Smooth muscle cell (in vitro differentiated cells): Measurements from ENCODE around the gene NDUFV3. TPM values are rescaled to one million over a fixed set of nuclear protein-coding genes. Genes with fewer than 3 reads are reported as not detected.
"Not testable (repeated sequence)": the region's sequence is repeated elsewhere in the genome, so short reads cannot be mapped to it uniquely, and the experiment has no call there.

ENCODE experiments used
- DNase-seq: peaks from one replicate; lab custom pipeline; 2025; ENCODE audit not compliant: unreplicated experiment; lab: John Stamatoyannopoulos, UW
- H2AFZ ChIP-seq: fragments of 200-600 bp; sonication (generic); 2 replicates; pipeline ENCODE4 v1.6.0; 2016; ENCODE audit warnings: antibody characterized with exemption, low read depth, mild to moderate bottlenecking
- H3F3A ChIP-seq: fragments of 200-600 bp; sonication (generic); 2 replicates; pipeline ENCODE4 v1.6.0; 2017; ENCODE audit warnings: antibody characterized with exemption, low read depth
- H3K27ac ChIP-seq: fragments of 200-600 bp; sonication (generic); 2 replicates; pipeline ENCODE4 v1.5.1; 2016; ENCODE audit warnings: low read depth, mild to moderate bottlenecking
- H3K27me3 ChIP-seq: fragments of 200-600 bp; sonication (generic); 2 replicates; pipeline ENCODE4 v1.6.1; 2016; ENCODE audit warnings: low read depth, mild to moderate bottlenecking
- H3K36me3 ChIP-seq: fragments of 200-600 bp; sonication (generic); 2 replicates; pipeline ENCODE4 v1.5.1; 2016; ENCODE audit warnings: low read depth
- H3K4me1 ChIP-seq: fragments of 200-600 bp; sonication (generic); 2 replicates; pipeline ENCODE4 v1.5.1; 2016; ENCODE audit warnings: low read depth
- H3K4me2 ChIP-seq: fragments of 200-600 bp; sonication (generic); 2 replicates; pipeline ENCODE4 v1.6.0; 2016; ENCODE audit warnings: mild to moderate bottlenecking
- H3K4me3 ChIP-seq: fragments of 200-600 bp; sonication (generic); 2 replicates; pipeline ENCODE4 v1.5.1; 2016; ENCODE audit warnings: mild to moderate bottlenecking
- H3K79me2 ChIP-seq: fragments of 200-600 bp; sonication (generic); 2 replicates; pipeline ENCODE4 v1.6.0; 2016; ENCODE audit warnings: low read depth, mild to moderate bottlenecking
- H3K9ac ChIP-seq: fragments of 200-600 bp; sonication (generic); 2 replicates; pipeline ENCODE4 v1.6.0; 2016; ENCODE audit warnings: low read depth
- H3K9me3 ChIP-seq: fragments of 200-600 bp; sonication (generic); replicated peaks from 2 replicates; pipeline ENCODE4 v1.5.1; 2016; ENCODE audit warnings: low read depth
- H4K20me1 ChIP-seq: fragments of 200-600 bp; sonication (generic); 2 replicates; pipeline ENCODE4 v1.6.0; 2016; ENCODE audit warnings: low read depth
- CTCF ChIP-seq: fragments of 200-600 bp; sonication (generic); IDR thresholded peaks from 2 replicates; pipeline ENCODE4 v1.5.1; 2017; ENCODE audit warnings: borderline replicate concordance, mild to moderate bottlenecking, antibody characterized with exemption; ENCODE audit not compliant: insufficient read depth, poor library complexity, severe bottlenecking
- WGBS: methylation state at CpG from one replicate; pipeline ENCODE4 v1.1.7; 2016; ENCODE audit warnings: low lambda C conversion rate; 5-methylcytosine and 5-hydroxymethylcytosine counted together
- polyA plus RNA-seq: library from polyadenylated mRNA; unstranded; fragments of >200 nt; fragmentation: Nextera tagmentation; extraction: Ambion mirVana; gene quantifications from 2 replicates; pipeline ENCODE4 v1.2.1, GENCODE V29; 2016
- total RNA-seq: library from RNA; depleted of rRNA; stranded (reverse); fragments of >200 nt; gene quantifications from 2 replicates; pipeline ENCODE4 v1.2.3, GENCODE V29; 2014

Gene NDUFV3
- total and polyA plus RNA-seq, 2 experiments from 2014 or later, result 23.3 to 28.4 TPM

DNA sequence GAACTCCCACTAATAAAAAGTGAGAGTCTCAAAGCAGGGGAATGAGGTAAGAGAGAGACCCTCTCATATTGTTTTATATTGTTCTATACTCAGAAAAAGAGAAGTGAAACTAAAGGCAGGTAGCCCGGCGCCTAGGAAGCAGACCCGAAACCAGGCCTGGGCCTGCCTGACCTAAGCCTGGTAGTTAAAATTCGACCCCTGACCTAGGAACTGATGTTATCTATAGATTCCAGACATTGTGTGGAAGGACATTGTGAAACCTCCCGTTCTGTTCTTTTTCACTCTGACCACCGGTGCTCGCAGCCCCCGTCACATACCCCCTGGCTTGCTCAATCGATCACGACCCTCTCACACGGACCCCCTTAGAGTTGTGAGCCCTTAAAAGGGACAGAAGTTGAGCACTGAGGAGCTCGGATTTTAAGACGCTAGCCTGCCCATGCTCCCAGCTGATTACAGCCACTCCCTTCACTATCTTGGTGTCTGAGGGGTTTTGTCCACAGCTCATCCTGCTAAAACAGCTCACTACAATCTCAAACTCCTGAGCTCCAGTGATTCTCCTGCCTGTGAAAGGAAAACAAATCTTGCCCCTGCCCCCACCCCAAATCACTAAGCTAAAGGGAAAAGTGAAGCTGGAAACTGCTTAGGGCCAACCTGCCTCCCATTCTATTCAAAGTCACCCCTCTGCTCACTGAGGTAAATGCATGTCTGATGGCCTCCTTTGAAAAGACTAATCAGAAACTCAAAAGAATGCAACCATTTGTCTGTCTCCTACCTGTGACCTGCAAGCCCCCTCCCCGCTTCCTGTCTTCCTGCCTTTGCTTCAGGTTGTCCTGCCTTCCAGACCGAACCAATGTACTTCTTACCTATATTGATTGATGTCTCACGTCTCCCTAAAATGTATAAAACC, 44.2 kb downstream of the NDUFV3 start:
- not testable (repeated sequence) for H3F3A ChIP-seq
- WGBS, result 21% methylated on average over 16 of the region's 16 CpGs
- H2AFZ ChIP-seq, result peak overlapping the region; percentile 69

DNA sequence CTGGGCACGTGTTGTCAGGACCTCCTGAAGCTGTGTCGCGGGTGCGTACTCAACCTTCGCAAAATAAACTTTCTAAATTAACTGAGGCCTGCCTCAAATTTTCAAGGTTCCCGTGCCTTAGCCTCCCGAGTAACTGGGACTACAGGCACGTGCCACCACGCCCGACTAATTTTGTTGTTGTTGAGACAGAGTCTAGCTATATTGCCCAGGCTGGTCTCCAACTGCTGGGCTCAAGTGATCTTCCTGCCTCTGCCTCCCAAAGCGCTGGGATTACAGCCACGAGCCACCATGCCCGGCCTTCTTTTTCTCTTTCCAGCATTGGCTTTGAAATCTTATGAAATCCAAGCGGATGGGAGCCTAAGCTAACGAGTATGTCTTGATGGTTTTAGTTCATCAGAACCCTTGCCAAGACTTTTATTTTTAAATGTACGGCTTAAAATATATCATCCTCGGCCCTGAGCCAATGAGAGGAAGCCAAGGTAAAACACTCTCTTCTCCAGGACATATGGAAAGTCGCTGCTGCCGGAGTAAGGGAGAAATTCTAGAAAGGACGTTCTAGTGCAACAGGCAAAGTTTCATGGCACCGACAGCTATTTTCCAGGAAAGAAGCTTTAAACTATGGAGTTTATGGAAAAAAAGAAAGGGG, 45.0 kb downstream of the NDUFV3 start:
- DNase-seq, result no peak
- Histone ChIP-seq H3K4me2 (no peak overlapping the region), H4K20me1 (no peaks in the 10 kb centered on the region), H3K4me3 (no peak overlapping the region), H3K36me3 (no peaks in the 10 kb centered on the region), H3K27ac (no peak overlapping the region), H3K9me3 (no peaks in the 10 kb centered on the region), H3F3A (peaks cover 6% of the 10 kb centered on the region), H3K79me2 (no peaks in the 10 kb centered on the region), H3K27me3 (no peaks in the 10 kb centered on the region), H3K4me1 (peaks cover 6% of the 10 kb centered on the region), H3K9ac (no peak overlapping the region), H2AFZ (peak overlapping the region; percentile 69)
- 83% methylated on average over 21 of the region's 21 CpGs for WGBS
- TF ChIP-seq CTCF, result no peak

More for the DNA sequence above, 44.2 kb downstream of the NDUFV3 start:
- Histone ChIP-seq H3K4me3 (peak overlapping the region; percentile 17), H3K4me2 (peak overlapping the region; percentile 75), H3K27ac (peak overlapping the region; percentile 44)
- not testable (repeated sequence) for DNase-seq, H4K20me1 ChIP-seq, H3K27me3 ChIP-seq, H3K79me2 ChIP-seq, H3K4me1 ChIP-seq, H3K9ac ChIP-seq, H3K9me3 ChIP-seq, H3K36me3 ChIP-seq

- H3K4me2 ChIP-seq, H4K20me1 ChIP-seq, H3K79me2 ChIP-seq, H3K4me3 ChIP-seq, H3K27ac ChIP-seq, H3K27me3 ChIP-seq, H3K36me3 ChIP-seq, H2AFZ ChIP-seq, H3K9me3 ChIP-seq, H3K4me1 ChIP-seq, DNase-seq, H3F3A ChIP-seq, H3K9ac ChIP-seq: not testable (repeated sequence)
- 93% methylated on average over 6 of the region's 6 CpGs for WGBS
Measured at GRCh38 chr21:42938606-42938995, 45.5 kb downstream of the NDUFV3 start.

DNA sequence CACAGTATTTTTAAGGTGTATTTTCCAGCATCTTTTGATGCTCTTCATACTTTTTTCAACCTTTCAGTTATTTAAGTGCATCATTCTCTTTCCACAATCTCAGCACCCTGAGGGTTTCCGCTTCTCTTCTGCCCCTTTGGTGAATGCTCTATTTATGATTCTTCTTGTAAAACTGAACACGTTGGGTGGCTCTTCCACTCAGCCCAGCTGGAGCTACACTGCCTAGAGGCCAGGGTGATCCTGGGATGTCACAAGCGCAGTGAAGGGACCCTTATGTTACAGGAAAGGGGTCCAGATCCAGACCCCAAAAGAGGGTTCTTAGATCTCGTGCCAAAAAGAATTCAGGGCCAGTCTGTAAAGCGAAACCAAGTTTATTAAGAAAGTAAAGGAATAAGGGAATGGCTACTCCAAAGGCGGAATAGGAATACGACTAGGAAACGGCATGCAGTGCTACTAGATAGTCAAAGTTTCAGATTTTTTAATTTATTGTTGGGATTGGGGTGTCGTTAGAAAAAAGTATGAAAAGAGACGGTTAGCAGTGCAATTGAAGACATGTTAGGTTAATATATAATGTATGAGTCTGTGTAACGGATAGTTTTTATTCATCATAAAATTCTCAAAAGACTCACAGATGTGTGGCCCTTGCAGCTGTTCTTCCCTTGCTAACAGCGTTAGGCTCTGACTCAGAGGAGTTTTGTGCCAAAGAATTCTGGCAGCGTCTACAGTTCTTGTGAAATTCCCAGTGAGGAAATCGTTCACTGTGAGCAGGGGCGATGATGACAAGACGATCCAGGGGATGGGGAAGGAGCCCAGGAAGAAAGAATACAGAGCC, 46.7 kb downstream of the NDUFV3 start:
- no peak for DNase-seq
- 48% methylated on average over 16 of the region's 16 CpGs for WGBS
- Histone ChIP-seq H3K27me3 (no peaks in the 10 kb centered on the region), H3K9ac (no peak overlapping the region), H3F3A (peaks cover 6% of the 10 kb centered on the region), H2AFZ (no peak overlapping the region), H4K20me1 (no peaks in the 10 kb centered on the region), H3K9me3 (no peaks in the 10 kb centered on the region), H3K79me2 (no peaks in the 10 kb centered on the region), H3K4me2 (peak overlapping the region; percentile 42), H3K36me3 (no peaks in the 10 kb centered on the region), H3K4me1 (peaks cover 6% of the 10 kb centered on the region), H3K27ac (peak overlapping the region; percentile 77), H3K4me3 (peak overlapping the region; percentile 10)
- no peak for TF ChIP-seq CTCF
